HL-60 (cell line): Measurements from ENCODE around the gene CARM1.

Experiments
- DNase-seq, 2 experiments: peaks; one replicate each; pipeline ENCODE4 v3.0.0-alpha.2; 2010 to 2020; ENCODE audit warnings: low read depth in 1 of 2, low spot score in 1 of 2
- H3K27ac ChIP-seq: fragments of 250-450 bp; sonication (Bioruptor Pico); replicated peaks from 2 replicates; pipeline ENCODE4 v1.5.1; 2020; ENCODE audit warnings: mild to moderate bottlenecking, moderate library complexity
- H3K27me3 ChIP-seq: fragments of 250-450 bp; sonication (Bioruptor Pico); 2 replicates; pipeline ENCODE4 v1.5.1; 2021; ENCODE audit warnings: mild to moderate bottlenecking, moderate library complexity; ENCODE audit not compliant: insufficient read depth, poor library complexity, severe bottlenecking
- H3K4me3 ChIP-seq: replicated peaks from 2 replicates; pipeline ENCODE4 v1.5.1; 2011; ENCODE audit warnings: mild to moderate bottlenecking, control low read depth, low read length; ENCODE audit not compliant: insufficient read depth
- GABPA ChIP-seq: IDR thresholded peaks from 2 replicates; pipeline ENCODE4 v1.6.1; 2012; ENCODE audit warnings: low read depth
- POLR2AphosphoS5 ChIP-seq: IDR thresholded peaks from 2 replicates; pipeline ENCODE4 v1.6.1; 2012; ENCODE audit warnings: low read depth
- REST ChIP-seq: IDR thresholded peaks from 2 replicates; pipeline ENCODE4 v1.6.1; 2012; ENCODE audit warnings: low read depth; ENCODE audit not compliant: insufficient replicate concordance
- SPI1 ChIP-seq: IDR thresholded peaks from 2 replicates; pipeline ENCODE4 v1.6.1; 2012; ENCODE audit warnings: low read depth, mild to moderate bottlenecking, borderline replicate concordance
- long read RNA-seq: library from polyadenylated mRNA; unstranded; transcript quantifications from one replicate; pipeline ENCODE4 v2.0.0, GENCODE V29; 2020
- TF ChIP-seq, protein P1 (sequence below): IDR thresholded peaks from one replicate; pipeline ENCODE4 v1.5.1; 2011; ENCODE audit warnings: low read length, control low read depth, inconsistent platforms; ENCODE audit not compliant: insufficient read depth

The CARM1 gene
- long read RNA-seq, partial matches to known transcripts, result 2 of 4 reads
- long read RNA-seq, other reads (novel, unspliced or antisense), result 2 of 4 reads

DNA sequence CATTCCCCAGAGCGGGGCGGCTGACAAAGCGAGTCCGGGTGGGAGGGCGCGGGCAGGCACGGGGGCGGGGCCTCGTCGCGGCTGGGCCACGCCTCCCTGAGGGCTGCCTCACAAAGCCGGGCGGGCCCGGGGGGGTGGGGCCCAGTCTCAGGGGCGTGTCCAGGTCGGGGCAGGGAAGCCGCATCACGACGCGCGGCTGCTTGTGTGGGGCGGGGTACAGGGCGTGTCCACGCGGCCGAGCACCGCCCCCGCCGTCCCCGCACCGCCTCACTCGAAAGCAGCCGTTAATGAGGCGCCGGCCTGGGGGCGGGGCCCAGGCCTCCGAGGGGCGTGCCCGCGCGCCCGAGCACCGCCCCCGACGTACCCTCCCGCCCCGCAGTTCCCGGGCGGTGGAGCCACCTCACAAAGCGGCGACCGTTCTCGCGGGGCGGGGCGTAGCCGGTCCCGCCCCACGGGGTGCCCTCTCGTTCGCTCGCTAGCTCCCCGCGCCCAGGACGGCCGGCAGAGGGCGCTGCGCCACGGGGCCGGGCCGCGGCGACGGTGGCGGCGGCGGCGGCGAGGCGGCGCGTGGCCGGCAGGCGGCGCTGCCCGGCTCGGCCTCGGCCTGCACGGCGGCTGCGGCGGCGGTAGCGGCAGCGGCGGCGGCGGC lies at the start of gene CARM1:
Gene CARM1, plus strand, starts transcription at position 599 of the 649 bp plus-strand sequence. CDS start 150 bp downstream, outside the sequence.
- TF ChIP-seq GABPA (no peak), SPI1 (no peak), POLR2AphosphoS5 (no peak), REST (no peak)
- TF ChIP-seq, protein P1, sequence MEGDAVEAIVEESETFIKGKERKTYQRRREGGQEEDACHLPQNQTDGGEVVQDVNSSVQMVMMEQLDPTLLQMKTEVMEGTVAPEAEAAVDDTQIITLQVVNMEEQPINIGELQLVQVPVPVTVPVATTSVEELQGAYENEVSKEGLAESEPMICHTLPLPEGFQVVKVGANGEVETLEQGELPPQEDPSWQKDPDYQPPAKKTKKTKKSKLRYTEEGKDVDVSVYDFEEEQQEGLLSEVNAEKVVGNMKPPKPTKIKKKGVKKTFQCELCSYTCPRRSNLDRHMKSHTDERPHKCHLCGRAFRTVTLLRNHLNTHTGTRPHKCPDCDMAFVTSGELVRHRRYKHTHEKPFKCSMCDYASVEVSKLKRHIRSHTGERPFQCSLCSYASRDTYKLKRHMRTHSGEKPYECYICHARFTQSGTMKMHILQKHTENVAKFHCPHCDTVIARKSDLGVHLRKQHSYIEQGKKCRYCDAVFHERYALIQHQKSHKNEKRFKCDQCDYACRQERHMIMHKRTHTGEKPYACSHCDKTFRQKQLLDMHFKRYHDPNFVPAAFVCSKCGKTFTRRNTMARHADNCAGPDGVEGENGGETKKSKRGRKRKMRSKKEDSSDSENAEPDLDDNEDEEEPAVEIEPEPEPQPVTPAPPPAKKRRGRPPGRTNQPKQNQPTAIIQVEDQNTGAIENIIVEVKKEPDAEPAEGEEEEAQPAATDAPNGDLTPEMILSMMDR, result peak; percentile 14
- DNase-seq, result peak; percentile 94 to 98
- Histone ChIP-seq H3K27me3 (no peaks in the 10 kb centered on the region), H3K4me3 (peak within 1 kb of the TSS; percentile 88), H3K27ac (peak within 1 kb of the TSS; percentile 32; the same call in 1 of the 2 replicates)

DNA sequence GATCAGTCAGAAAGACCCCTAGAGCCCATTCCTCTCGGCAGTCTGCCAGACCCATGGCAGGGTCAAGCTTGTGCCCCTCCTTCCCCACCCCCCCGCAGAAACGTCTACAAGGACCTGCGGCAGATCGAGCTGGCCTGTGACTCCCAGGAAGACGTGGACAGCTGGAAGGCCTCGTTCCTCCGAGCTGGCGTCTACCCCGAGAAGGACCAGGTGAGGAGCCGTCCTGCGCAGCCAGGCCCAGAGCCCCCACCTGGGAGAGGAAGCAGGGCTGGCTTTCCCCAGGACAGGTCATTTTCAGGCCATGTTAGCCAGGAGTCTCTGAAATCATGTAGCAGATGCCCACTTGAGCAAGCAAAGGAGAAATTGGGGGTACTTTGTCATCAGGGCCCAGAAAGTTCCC lies 47.7 kb upstream of the CARM1 start:
- no peaks in the 10 kb centered on the region for H3K27me3 ChIP-seq
- no peak for DNase-seq
- H3K27ac ChIP-seq, result no peak overlapping the region
- no peak overlapping the region for H3K4me3 ChIP-seq
- no peak for TF ChIP-seq REST
- TF ChIP-seq, protein P1, result no peak
- no peak for TF ChIP-seq GABPA
- no peak for TF ChIP-seq POLR2AphosphoS5
- TF ChIP-seq SPI1, result no peak

DNA sequence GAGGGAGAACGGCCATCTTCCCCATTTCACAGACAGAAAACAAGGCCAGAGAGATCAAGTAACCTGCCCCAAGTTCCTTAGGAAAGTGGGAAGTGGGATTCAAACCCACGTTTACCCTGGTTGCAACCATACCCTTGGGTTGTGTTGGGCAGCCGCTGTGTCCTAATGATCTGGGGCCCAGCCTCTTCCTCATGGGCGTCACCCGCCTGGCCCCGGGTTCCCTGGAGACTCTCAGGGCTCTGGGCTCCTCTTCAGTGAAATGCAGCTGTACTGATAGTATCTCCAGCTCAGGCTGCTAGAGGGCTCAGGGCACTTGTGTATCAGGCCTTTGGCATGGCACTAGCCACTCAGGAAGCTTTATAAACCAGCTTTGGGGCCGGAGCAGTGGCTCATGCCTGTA lies 45.1 kb upstream of the CARM1 start:
- Histone ChIP-seq H3K4me3 (no peak overlapping the region), H3K27me3 (no peaks in the 10 kb centered on the region), H3K27ac (0 out of 2 replicates have a peak overlapping the region, but pooled peaks have one; percentile 25)
- TF ChIP-seq REST (no peak), POLR2AphosphoS5 (no peak), SPI1 (no peak), GABPA (no peak)
- TF ChIP-seq, protein P1, result no peak
- DNase-seq, result peak in 1 of 2 experiments; percentile 54
